Left ventricle myocardium superior (tissue), 1 donor: ENCODE results near the gene RALGAPA2. TPM values are rescaled to one million over a fixed set of nuclear protein-coding genes. Genes with fewer than 3 reads are reported as not detected.

ENCODE experiments used
- ATAC-seq: fragments of 200-7000 bp; cut with Tn5 transposase; one replicate; pipeline ENCODE4 v1.9.1; 2020; ENCODE audit warnings: mild to moderate bottlenecking, moderate library complexity
- DNase-seq: peaks from one replicate; pipeline ENCODE4 v3.0.0-alpha.2; 2020
- intact Hi-C: fragments of 100-400 bp; cut with micrococcal nuclease; formaldehyde crosslinking; loops from one replicate; pipeline ENCODE4 v1.11.0; 2022
- total RNA-seq: library from RNA; stranded (reverse); fragmentation: NEBNext Ultra II Directional; extraction: Animal tissue kit (Norgen Biotek cat#: 25700); gene quantifications from one replicate; pipeline ENCODE4 v1.2.1, GENCODE V29; 2021
- donor health status: DM: no; HTN: yes; CAD: no; lungs with severe emphysema.

Gene RALGAPA2
- total RNA-seq, 1 donor from 2014 or later, result 18.9 TPM

DNA sequence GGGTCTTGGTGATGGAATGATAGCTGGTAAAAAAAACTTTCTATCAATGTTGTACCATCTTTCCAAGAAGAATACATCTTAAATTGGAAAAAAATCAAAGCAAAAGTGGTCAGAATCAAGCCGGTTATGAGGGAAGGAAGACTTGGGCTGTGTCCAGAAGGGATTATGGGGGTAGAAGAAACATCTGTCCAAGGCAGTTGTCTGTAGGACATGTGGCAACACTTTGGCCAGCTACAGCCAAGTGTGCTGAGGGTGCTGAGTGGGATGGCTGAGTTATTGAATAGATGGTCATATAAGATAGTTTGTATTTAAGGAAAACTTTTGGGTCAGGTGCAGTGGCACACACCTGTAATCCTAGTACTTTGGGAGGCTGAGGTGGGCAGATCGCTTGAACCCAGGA is 306.1 kb downstream of the RALGAPA2 start:
- no peak for DNase-seq
- no peak for ATAC-seq
- intact Hi-C loops, result no loop called here

DNA sequence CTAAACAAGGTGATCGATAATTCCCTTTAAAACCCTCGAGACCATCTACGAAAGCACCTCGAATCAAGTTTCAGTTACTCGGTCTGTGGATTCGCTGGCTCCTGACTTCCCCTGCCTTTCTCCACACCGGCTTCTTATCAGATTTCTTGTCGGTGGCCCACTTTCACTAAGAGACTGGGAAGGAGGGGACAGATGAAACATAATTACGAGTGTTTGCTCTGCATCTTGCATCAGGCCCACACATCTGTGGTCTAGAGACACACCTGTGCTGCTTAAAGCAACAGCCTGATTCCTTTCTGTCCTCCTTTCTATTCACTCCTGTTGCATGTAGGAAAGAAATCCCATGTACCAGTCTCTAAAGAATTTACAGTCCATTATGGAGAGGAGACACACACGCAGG is 306.8 kb downstream of the RALGAPA2 start:
- ATAC-seq (no peak), DNase-seq (no peak)
- intact Hi-C loops, result no loop called here

DNA sequence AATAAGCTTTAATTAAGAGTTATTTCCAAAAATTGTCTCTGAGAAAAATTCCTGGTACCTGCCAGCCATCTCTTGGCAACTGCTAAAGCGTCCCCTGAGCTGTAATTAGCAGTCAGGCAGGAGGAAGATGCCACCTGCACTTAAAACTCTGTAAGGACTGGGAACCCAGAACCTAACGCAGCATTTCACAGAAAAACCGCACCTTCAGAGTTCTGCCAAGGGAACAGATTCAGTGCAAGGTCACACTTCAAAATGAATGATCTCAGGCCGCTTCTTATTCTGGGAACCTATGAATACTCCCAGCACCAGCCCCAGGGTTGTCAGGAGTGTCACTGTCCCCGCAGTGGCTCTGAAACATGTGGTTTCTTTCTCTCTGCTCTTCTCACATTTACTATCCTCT is 307.8 kb downstream of the RALGAPA2 start:
- no peak for ATAC-seq
- intact Hi-C loops, result no loop called here
- DNase-seq, result no peak

DNA sequence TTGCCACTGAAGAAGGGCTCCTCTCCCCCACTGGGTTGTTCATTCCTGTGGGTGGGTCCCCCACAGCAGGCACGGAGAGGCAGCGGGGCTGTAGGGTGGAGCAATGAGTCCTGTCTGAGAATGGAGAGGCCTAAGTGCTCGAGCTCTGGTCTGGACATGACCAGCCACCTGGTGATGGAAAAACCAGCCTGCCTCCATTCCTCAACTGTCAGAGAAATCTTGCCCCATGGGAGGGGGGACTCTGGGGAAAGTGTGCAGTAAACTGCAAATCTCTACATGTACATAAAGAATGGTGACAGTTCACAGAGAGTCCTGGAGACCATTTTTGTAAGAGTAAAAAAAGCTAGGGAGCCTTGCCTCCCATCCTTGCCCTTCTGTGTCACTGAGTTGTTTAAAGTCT is 310.5 kb downstream of the RALGAPA2 start:
- ATAC-seq, result no peak
- no peak for DNase-seq
- intact Hi-C loops, result no loop called here

DNA sequence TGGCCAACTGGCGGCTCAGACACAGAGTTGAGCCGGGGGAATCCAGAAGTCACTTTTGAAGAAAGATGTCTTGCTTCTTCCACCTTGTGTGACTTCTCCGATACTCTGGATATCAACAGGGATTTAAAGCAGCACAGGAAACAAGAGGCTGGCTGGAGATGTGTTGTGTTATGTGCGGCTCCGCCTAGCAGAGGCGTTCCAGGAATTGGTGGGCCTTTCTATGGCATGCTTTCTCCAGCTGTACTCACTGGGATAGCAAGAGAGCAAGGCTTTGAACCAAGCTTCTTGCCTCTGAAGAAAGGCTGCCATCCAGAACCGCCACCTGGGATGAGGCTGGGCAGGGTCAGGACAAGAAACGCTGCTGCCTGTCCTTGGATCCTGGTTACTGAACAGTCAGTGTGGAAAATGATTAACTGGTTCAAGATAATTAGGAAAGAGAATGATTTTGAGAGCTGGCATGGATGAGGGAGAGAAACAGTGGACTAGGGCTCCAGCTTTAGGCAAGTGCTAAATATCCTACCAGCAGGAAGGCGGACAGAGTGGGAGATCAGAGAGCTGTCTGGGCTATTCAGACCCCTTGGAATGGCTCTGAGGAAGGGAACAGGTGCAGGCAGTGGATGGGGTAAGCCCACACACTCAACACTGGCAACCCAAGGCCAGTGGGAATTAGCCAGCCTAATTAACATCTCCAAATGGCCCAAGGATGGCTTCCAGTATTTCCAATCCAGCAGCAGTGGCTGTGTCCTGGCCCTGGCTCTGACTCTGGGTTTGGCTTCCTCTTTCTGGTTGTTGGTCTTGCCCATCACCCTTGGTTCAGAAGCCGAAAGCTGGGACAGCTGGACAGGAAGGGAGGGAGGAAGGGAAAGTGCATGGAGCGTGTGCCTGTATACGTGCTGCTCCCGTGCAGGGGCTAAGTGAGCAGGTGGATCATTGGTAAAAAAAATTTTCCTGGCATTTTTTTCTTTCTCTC is 312.6 kb downstream of the RALGAPA2 start:
- ATAC-seq, result no peak
- no peak for DNase-seq
- intact Hi-C loops, result no loop called here

DNA sequence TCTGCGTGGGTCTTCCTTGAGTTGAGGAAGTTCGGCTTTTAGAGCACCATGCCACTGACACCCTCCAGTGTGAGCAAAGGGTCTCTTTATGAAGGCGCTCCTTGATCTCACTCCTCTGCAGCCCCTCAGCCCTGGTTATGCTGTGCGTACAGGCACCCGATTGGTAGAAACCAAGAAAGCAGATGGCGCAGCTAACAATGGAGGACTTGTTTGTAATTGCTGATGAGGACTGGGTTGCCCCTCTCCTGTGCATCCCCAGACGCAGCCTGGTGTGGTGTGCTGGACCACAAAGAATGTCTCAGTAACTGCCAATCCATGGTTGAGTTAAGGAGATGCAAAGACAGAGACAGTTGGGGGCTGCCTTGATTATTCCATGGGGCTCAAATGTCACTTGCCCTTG is 314.3 kb downstream of the RALGAPA2 start:
- intact Hi-C loops, result no loop called here
- ATAC-seq (no peak), DNase-seq (no peak)

DNA sequence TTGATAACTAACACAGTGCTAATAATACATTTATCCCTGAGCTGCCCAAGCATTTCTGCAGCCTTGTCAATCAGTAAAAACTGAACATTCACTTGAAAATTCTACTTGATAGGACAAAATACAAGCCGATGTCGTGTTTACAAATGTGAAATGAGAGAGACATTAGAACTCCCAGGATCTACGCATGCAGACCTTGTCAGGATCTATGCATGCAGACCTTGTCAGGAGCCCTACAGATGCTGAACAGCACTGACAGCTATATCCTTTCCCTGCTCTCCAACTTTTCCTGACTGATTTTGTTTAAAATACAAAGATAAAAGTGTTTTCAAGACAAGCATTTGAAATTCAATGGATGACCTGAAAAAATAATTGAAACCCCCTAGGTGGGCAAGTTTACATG is 315.6 kb downstream of the RALGAPA2 start:
- no peak for ATAC-seq
- intact Hi-C loops, result no loop called here
- no peak for DNase-seq

DNA sequence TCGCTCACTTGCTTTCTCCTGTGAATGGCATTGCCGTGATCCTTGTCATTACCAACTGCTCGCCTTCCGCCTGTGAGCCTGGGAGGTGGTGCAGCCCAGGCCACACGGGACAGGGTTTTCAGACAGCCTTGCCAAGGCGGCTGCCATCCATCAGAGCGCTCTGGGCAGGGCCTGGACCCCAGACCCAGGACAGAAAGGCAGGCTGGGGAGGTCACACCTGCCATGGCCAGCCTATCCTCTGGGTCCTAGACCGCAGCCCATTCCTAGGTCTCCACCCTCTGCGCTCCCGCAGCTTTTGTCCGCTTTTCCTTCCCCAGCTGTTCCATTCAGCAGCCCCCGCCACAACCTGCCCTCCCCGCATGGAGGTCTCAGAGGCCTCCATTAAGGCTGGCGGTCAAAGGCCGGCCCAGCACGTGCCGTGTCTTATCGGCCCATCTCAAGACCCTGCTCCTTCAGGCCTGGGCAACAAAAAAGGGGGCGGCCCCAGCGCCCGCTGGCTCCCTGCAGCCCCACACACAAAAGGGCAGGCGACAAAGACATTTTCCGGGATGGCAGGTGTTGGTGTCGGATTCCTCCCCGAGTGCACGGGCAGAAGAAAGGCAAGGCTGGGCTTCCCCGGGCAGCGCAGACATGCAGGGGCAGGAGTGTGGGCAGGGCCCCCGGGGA is 316.4 kb downstream of the RALGAPA2 start:
- intact Hi-C loops, result no loop called here
- ATAC-seq (no peak), DNase-seq (no peak)

DNA sequence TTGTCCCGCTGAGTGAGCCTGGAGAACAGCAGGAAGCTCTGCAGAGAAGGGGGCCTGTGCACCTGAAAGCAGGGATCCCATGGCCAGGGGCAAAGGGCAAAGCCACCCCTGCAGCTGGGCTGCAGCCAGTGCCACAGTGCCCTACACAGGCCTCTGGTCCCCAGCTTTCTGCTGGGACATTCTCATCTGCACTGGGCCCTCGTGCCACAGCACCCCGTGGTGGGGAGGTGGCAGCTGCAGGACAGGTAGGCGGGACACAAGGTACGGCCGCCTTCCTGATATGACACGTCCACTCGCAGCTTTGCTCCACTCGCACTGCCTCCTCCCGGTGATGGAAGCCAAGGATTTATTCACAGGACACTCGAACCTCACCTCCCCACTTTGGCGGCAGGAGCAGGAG is 317.4 kb downstream of the RALGAPA2 start:
- ATAC-seq, result no peak
- no peak for DNase-seq
- intact Hi-C loops, result no loop called here

DNA sequence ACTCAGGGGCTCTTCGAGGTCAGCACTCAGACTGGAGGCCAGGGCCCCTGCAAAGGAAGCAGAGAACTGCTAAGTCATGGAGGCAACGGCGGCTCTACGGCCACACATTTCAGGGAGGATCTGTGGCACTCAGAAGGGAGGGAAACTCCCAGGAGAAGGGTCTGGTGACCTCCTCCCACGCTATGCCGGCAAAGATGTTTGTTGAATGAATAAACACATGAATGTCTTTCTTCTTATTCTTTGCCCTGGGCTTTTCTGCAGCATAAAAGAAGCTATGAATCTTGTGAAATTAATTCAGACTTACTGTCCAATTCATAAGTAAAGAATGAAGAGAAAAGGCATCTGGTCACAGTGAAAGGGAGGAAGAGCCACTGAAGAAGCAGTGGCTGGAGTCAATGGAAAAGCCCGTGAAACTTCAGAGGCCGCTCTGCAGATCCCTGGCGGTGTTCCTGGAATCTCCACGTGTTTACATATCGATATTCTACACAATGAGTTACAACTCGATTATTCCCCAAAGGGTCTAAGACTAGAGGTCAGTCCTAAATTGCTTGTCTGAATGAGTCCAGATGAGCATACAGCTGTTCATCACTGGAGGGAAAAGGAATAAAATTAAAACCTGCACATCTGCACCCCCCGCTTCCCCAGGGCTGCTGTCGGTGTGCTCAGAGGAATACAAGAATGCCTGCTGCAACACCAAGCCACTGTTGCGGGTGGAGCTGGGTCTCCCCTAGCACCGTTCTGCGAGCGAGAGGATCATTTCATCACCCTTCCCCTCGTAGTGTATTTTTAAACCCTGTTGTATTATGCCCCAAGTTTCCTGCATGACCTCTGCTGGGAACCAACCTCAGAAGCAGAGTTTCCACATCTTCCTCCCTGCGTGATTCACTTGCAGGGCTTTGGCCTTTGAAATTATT is 319.0 kb downstream of the RALGAPA2 start:
- DNase-seq (no peak), ATAC-seq (no peak)
- intact Hi-C loops, result no loop called here

DNA sequence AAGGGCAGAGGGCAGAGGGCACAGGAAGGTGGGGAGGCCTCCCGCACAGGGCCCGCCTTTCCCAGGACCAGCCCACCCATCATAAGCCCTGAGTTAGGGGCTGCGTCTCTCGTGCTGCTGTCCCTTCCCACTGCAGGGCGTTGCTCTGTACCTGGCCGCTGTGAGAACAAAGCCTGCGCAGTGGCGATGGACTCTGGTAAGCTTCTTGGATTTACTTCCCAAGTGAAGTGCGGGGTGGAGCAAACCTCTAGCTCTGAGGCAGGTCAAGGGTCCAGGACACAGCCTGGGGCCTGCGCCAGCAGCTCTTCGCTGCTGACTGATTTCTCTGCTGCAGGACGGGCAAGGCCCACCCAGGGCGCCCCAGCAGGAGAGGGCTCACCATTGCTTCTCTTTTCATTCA is 320.7 kb downstream of the RALGAPA2 start:
- DNase-seq (no peak), ATAC-seq (no peak)
- intact Hi-C loops, result no loop called here

DNA sequence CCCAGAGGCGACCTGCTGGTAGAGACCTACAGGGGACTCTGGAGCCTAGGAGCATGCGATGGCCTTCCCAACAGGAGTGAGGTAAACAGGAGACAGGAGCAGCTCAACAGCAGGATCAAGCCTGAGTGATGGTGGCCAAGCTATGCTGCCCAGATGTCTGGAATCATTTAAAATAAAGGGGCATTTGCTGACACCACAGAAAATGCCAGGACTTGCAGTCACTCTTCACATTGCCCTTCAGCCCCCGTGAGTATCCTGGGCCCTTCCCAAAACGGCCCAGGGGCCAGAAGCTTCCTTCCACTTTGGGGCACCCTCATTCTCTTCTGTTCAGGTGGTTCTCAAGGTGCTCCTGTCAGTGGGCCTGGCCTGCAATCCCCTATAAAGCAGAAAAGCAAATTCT is 321.3 kb downstream of the RALGAPA2 start:
- DNase-seq (no peak), ATAC-seq (no peak)
- intact Hi-C loops, result no loop called here

DNA sequence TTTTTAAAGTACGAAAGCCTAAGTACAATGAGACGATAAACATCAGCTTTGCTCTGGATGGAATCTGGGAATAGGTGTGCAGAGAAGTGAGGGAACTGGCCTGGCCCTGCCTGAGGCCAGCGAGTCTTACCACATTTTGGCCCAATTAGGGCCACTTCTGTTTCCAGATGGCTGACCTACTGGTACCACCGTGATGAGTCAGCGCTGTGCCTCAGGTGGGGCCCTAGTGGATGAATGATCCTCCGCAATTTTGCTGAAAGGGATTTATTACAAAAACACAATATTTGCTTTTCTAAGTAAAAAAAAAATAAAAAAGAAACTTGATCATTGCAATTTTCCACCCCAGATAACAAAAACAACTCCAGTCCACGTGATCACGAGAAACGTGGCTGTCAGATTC is 322.1 kb downstream of the RALGAPA2 start:
- DNase-seq (no peak), ATAC-seq (no peak)
- intact Hi-C loops, result no loop called here

DNA sequence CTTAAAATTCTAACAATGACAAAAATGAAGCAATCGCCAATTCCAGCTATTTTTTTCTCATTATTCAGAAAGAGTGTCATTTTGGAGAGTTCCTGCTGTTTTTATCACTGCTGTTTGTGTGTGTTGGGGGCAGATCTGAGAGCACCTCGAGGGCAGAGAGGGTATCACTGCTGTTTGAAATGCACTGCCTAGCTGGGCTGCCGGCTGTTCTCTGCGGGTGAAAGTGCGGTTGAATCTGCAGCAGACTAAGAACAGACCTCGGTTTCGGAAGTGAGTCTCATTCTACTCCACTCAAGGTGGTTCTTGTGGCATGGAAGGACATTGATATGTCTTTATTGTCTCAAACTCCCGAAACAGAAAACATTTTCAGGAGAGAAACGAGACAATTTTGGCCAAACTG is 326.3 kb downstream of the RALGAPA2 start:
- DNase-seq (no peak), ATAC-seq (no peak)
- intact Hi-C loops, result no loop called here

DNA sequence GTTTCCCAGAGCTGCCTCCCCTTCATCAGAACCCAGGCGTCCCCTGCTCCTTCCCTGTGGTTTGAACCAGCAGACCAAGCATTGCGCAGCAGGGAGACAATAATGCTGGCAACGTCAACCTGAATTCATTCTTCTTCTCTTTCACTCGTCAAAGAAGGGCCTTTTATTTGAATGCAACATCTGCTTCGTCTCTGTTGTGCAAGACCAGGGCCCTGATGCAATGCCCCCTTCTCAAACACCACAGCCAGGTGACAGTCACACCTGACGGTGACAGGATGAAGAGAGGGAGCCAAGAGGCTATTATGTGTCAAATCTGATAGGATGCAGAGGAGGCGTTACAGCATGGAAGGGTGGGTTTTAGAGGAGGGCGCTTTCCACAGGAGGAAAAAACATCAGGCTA is 336.6 kb downstream of the RALGAPA2 start:
- DNase-seq (no peak), ATAC-seq (no peak)
- intact Hi-C loops, result no loop called here

DNA sequence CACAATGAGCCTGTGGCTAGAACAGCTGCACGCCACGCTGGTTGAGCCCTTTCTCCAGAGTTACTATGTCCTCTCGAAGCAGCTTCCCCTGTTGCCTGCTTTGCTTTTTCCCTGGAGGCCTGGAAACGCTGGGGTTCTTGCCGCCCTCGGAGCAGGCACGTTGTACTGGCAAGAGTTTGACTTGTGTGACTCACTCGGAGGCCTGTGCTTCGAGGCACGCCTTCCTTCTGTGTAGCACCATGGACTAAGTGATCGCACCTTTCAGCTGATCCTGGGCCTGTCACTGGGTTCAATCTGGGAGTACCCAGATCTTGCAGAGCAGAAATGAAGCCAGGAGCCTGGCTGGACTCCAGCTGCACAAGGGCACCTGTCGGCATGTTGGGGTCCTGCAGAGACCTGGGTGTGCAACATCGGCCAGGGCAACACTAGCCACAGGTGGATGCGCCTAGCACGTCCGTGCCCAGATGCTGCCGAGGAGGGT is 339.3 kb downstream of the RALGAPA2 start:
- no peak for DNase-seq
- ATAC-seq, result no peak
- intact Hi-C loops, result no loop called here

DNA sequence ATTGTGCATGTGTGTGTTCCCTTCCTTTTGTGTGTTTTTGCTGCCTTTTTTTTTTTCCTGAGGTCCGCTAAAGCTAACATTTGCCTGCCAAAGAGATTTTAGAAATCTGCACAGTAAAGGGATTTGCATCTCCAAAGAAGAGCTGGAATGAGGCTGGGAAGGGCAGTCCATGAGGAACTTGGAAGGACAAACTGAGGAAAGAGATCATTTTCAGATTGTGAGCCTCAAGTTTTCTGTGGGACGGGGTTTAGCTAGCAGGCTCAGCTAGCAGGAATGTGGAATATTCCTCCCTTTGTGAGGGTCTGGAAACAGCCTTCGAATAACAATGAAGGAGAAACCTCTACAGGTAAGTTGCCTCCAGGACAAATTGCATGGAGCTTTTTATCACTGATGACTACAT is 340.8 kb downstream of the RALGAPA2 start:
- ATAC-seq (no peak), DNase-seq (no peak)
- intact Hi-C loops, result no loop called here

DNA sequence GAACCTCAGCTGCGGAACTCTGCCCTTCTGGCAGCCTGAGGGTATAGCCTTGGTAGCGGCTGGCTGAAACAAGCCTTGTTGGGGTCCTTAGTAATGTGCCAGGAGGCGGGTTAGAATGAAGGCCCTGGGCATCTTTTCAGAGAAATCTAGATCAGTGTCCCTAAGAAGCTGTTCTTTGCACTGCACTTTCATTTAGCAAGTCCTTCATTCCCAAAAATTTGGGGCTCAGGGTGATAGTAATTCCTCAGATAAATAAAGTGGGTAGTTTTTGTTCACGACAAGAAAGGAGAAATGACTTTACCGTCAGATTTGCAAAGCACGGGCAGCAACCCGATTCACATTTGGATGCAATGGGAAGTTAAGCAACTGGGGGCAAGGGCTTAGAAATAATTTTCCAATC is 341.4 kb downstream of the RALGAPA2 start:
- intact Hi-C loops, result no loop called here
- no peak for DNase-seq
- no peak for ATAC-seq

DNA sequence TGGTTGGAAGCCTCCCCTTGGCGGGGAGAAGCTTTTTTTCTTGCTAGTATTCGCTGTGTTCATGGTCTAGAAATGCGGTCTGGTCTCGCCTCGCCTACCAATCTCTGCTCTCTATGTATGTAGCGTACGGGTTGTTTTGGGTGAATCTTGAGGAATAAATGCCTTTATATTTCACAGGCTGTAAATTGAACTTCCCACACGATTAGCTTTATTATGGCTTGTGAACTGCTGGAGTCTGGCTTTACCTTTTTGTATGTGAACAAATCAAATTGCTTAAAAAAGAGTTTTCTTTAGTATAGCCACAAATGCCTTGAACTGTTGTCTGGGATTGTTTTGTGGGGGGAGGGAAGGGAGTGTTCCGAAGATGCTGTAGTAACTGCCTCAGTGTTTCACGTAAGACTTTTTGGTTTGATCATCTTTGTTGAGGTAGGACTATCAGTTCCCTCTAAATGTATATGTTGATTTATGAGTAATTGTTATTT is 342.3 kb downstream of the RALGAPA2 start:
- DNase-seq (no peak), ATAC-seq (no peak)
- intact Hi-C loops, result no loop called here
